Panc1 (cell line): ENCODE data around the gene DIAPH2. TPM values are rescaled to one million over a fixed set of nuclear protein-coding genes. Genes with fewer than 3 reads are reported as not detected.

ENCODE experiments used
- ATAC-seq: fragments of 200-7000 bp; cut with Tn5 transposase; 2 replicates; pipeline ENCODE4 v1.9.1; 2020; ENCODE audit warnings: mild to moderate bottlenecking, moderate library complexity
- BruUV-seq: library from RNA; stranded (reverse); fragments of 400-500 nt; replicated peaks from 2 replicates; lab custom pipeline; 2021; lab: Mats Ljungman, UMichigan
- CTCF ChIA-PET: fragments of 300-600 bp; sonication (Branson Sonifier 250); formaldehyde crosslinking; loops from one replicate; lab custom pipeline; 2022; ENCODE audit warnings: antibody characterized with exemption; lab: Charles Lee
- POLR2A ChIA-PET: fragments of 300-600 bp; sonication (Branson Sonifier 250); formaldehyde crosslinking; loops from one replicate; lab custom pipeline; 2022; ENCODE audit warnings: antibody characterized with exemption; lab: Charles Lee
- DNase-seq: peaks from one replicate; pipeline ENCODE4 v3.0.0-alpha.2; 2010; ENCODE audit warnings: low read depth, low spot score
- H3K27ac ChIP-seq: 2 replicates; pipeline ENCODE4 v1.5.1; 2011; ENCODE audit warnings: mild to moderate bottlenecking, low read length, inconsistent platforms
- H3K27me3 ChIP-seq: fragments of 200-500 bp; sonication (Bioruptor generic); 2 replicates; pipeline ENCODE4 v1.6.0; 2014; ENCODE audit warnings: low read length, inconsistent platforms; ENCODE audit not compliant: control insufficient read depth, insufficient read depth
- H3K36me3 ChIP-seq: fragments of 200-500 bp; sonication (Bioruptor generic); 2 replicates; pipeline ENCODE4 v1.5.1; 2014; ENCODE audit warnings: inconsistent platforms, mild to moderate bottlenecking, low read length, moderate library complexity; ENCODE audit not compliant: control insufficient read depth, insufficient read depth
- H3K4me1 ChIP-seq: 2 replicates; pipeline ENCODE4 v1.5.1; 2011; ENCODE audit warnings: inconsistent platforms, mild to moderate bottlenecking, low read length, moderate library complexity; ENCODE audit not compliant: control insufficient read depth, insufficient read depth
- H3K4me3 ChIP-seq, 2 experiments: 2 replicates each; pipeline ENCODE4 v1.5.1; 2011 to 2012; ENCODE audit warnings: low read depth in 2 of 2, low read length in 2 of 2, mild to moderate bottlenecking in 2 of 2, inconsistent platforms in 1 of 2, moderate library complexity in 1 of 2
- H3K9me3 ChIP-seq: fragments of 200-500 bp; sonication (Bioruptor generic); 2 replicates; pipeline ENCODE4 v1.5.1; 2014; ENCODE audit warnings: low read depth, mild to moderate bottlenecking, inconsistent platforms, low read length, moderate library complexity; ENCODE audit not compliant: control insufficient read depth, insufficient read depth
- CTCF ChIP-seq: fragments of 450-650 bp; IDR thresholded peaks from 2 replicates; pipeline ENCODE4 v1.5.1; 2017; ENCODE audit warnings: mild to moderate bottlenecking
- POLR2AphosphoS5 ChIP-seq: IDR thresholded peaks from 2 replicates; pipeline ENCODE4 v1.6.1; 2012; ENCODE audit warnings: mild to moderate bottlenecking, low read depth, low read length, moderate library complexity
- REST ChIP-seq, 2 experiments: IDR thresholded peaks; 2 replicates each; pipeline ENCODE4 v1.6.1; 2011 to 2012; ENCODE audit warnings: low read depth in 2 of 2, control low read depth in 1 of 2, low read length in 1 of 2, mild to moderate bottlenecking in 1 of 2, moderate library complexity in 1 of 2; ENCODE audit not compliant: insufficient read depth in 1 of 2
- SIN3A ChIP-seq: IDR thresholded peaks from 2 replicates; pipeline ENCODE4 v1.6.1; 2012; ENCODE audit warnings: low read depth, mild to moderate bottlenecking, low read length, moderate library complexity, borderline replicate concordance; ENCODE audit not compliant: insufficient read depth
- TCF7L2 ChIP-seq: IDR thresholded peaks from 2 replicates; pipeline ENCODE4 v1.6.1; 2011; ENCODE audit warnings: mild to moderate bottlenecking, low read depth, low read length, inconsistent platforms
- in situ Hi-C: cut with HindIII; loops from 2 replicates; pipeline ENCODE4 v1.10.0; 2016; ENCODE audit warnings: low sequenced_read_pairs, low pct_unique_long_range_greater_than_20kb
- intact Hi-C: fragments of 100-400 bp; cut with micrococcal nuclease; formaldehyde crosslinking; loops from one replicate; pipeline ENCODE4 v1.10.0; 2022; ENCODE audit not compliant: unreplicated experiment
- total RNA-seq: library from RNA; stranded (reverse); gene quantifications from one replicate; pipeline ENCODE4 v1.2.1, GENCODE V29; 2021; ENCODE audit not compliant: unreplicated experiment

DIAPH2 gene
- total RNA-seq, 1 experiment from 2014 or later: 17.0 TPM

GRCh38 chrX:97089116-97089515, 404.5 kb downstream of the DIAPH2 start:
- TF ChIP-seq CTCF (no peak), POLR2AphosphoS5 (no peak), TCF7L2 (no peak), REST (IDR thresholded peaks at IDR 0.05; ENCODE audit: insufficient read depth in 1 of 2, low read depth in 2 of 2, low read length in 1 of 2) (no peak), SIN3A (no peak)
- BruUV-seq: no TSS peak
- no peaks in the 10 kb centered on the region for H3K36me3 ChIP-seq

GRCh38 chrX:97096385-97096784, 411.7 kb downstream of the DIAPH2 start:
- TF ChIP-seq CTCF: no peak
- TF ChIP-seq POLR2AphosphoS5: no peak
- no peak for TF ChIP-seq TCF7L2
- TF ChIP-seq REST (IDR thresholded peaks at IDR 0.05; ENCODE audit: insufficient read depth in 1 of 2, low read depth in 2 of 2, low read length in 1 of 2): no peak
- H3K27me3 ChIP-seq: no peaks in the 10 kb centered on the region
- no peak overlapping the region for H3K4me3 ChIP-seq
- H3K27ac ChIP-seq: no peak overlapping the region
- ATAC-seq (no peak), DNase-seq (no peak)
- in situ Hi-C loops: no loop called here
- BruUV-seq: no TSS peak
- intact Hi-C loops: no loop called here
- no peaks in the 10 kb centered on the region for H3K36me3 ChIP-seq
- H3K4me1 ChIP-seq: no peaks in the 10 kb centered on the region
- CTCF ChIA-PET: no interaction called here
- no peaks in the 10 kb centered on the region for H3K9me3 ChIP-seq
- POLR2A ChIA-PET: no interaction called here

More at GRCh38 chrX:97089116-97089515, 404.5 kb downstream of the DIAPH2 start:
- ATAC-seq (no peak), DNase-seq (no peak)
- intact Hi-C loops (no loop called here), in situ Hi-C loops (no loop called here)
- no peak overlapping the region for H3K4me3 ChIP-seq
- H3K27ac ChIP-seq: no peak overlapping the region
- H3K4me1 ChIP-seq: no peaks in the 10 kb centered on the region
- CTCF ChIA-PET: no interaction called here
- H3K27me3 ChIP-seq: no peaks in the 10 kb centered on the region
- H3K9me3 ChIP-seq: no peaks in the 10 kb centered on the region
- POLR2A ChIA-PET: no interaction called here
